SK-N-SH (cell line): ENCODE data around the gene GPC5.

Experiments
- CTCF ChIP-seq: fragments of 200-600 bp; sonication (generic); IDR thresholded peaks from 2 replicates; pipeline ENCODE4 v1.6.1; 2017; ENCODE audit warnings: antibody characterized with exemption, mild to moderate bottlenecking, moderate library complexity
- EP300 ChIP-seq, 2 experiments: IDR thresholded peaks; 2 replicates each; pipeline versions ENCODE4 v1.4.0 to v1.6.1; 2012; ENCODE audit warnings: borderline replicate concordance in 1 of 2, low read depth in 1 of 2, low read length in 1 of 2
- EZH2phosphoT487 ChIP-seq: fragments of 200-600 bp; sonication (generic); IDR thresholded peaks from 2 replicates; pipeline ENCODE4 v1.6.1; 2017; ENCODE audit warnings: low read depth, mixed run types, mild to moderate bottlenecking, antibody characterized with exemption, moderate library complexity, borderline replicate concordance
- FOXM1 ChIP-seq: IDR thresholded peaks from 2 replicates; pipeline ENCODE4 v1.4.0; 2012; ENCODE audit warnings: low read depth, mild to moderate bottlenecking
- POLR2AphosphoS5 ChIP-seq: IDR thresholded peaks from 2 replicates; pipeline ENCODE4 v1.6.1; 2012; ENCODE audit warnings: low read depth, low read length

GRCh38 chr13:91748416-91749089 lies 350.1 kb downstream of the GPC5 start:
- no peak for TF ChIP-seq FOXM1
- no peak for TF ChIP-seq EP300 (IDR thresholded peaks at IDR 0.05; ENCODE audit: borderline replicate concordance in 1 of 2, low read depth in 1 of 2, low read length in 1 of 2)
- no peak for TF ChIP-seq EZH2phosphoT487
- TF ChIP-seq POLR2AphosphoS5, result no peak
- no peak for TF ChIP-seq CTCF
